Spleen (tissue), 7 donors: Measurements from ENCODE around the gene LDHD.

ENCODE experiments used
- CTCF ChIP-seq, 11 experiments: fragments of 200-600 bp in 7 of 11; fragments of 450-650 bp in 4 of 11; sonication (generic) in 4 of 11; IDR thresholded peaks in 8 of 11; conservative IDR thresholded peaks in 3 of 11; 1 replicate in 7 of 11; 2 replicates in 4 of 11; pipeline versions ENCODE4 v1.4.0 to v1.8.0; 2016 to 2021; ENCODE audit warnings: antibody characterized with exemption in 11 of 11, inconsistent platforms in 4 of 11, mild to moderate bottlenecking in 1 of 11
- POLR2A ChIP-seq, 3 donors: fragments of 450-650 bp; IDR thresholded peaks; one replicate each; pipeline ENCODE4 v1.5.1; 2017; ENCODE audit warnings: antibody characterized with exemption in 3 of 3, mild to moderate bottlenecking in 1 of 3
- POLR2AphosphoS5 ChIP-seq, 3 donors: sonication (generic); formaldehyde crosslinking; IDR thresholded peaks; one replicate each; pipeline ENCODE4 v1.5.1; 2017; ENCODE audit warnings: antibody characterized with exemption in 3 of 3
- donor health status: DM: no; HTN: no; CAD: no; lungs with moderate emphysema.
- donor health status: DM: no; HTN: no; CAD: no.
- donor health status: DM: no; HTN: no; CAD: no.

- TF ChIP-seq CTCF (IDR thresholded peaks at IDR 0.05 in 8 of 11, conservative IDR thresholded peaks at IDR 0.05 in 3 of 11), result no peak
- TF ChIP-seq POLR2A (IDR thresholded peaks at IDR 0.05), result no peak
- no peak for TF ChIP-seq POLR2AphosphoS5 (IDR thresholded peaks at IDR 0.05)
These were observed 3.7 kb downstream of the LDHD start for GRCh38 chr16:75112734-75113491.
